ENCODE data around the gene WDR77.
A peak's percentile ranks its signal among the peaks of the same experiment; 100 is the strongest.

Gene WDR77

GRCh38 chr1:111424281-111424680 is 24.8 kb downstream of the WDR77 start:
- no peak overlapping the region for H3K4me3 Mint-ChIP-seq
- no peak overlapping the region for H3K27ac Mint-ChIP-seq
- H3K36me3 Mint-ChIP-seq: peaks cover 21% of the 10 kb centered on the region
- no peaks in the 10 kb centered on the region for H3K27me3 Mint-ChIP-seq
- H3K4me1 Mint-ChIP-seq (ENCODE audit: low read depth): no peaks in the 10 kb centered on the region
- H3K9me3 Mint-ChIP-seq (ENCODE audit: low read depth): no peaks in the 10 kb centered on the region

- Mint-ChIP-seq H3K9me3 (ENCODE audit: low read depth) (no peaks in the 10 kb centered on the region), H3K36me3 (peaks cover 33% of the 10 kb centered on the region), H3K4me1 (ENCODE audit: low read depth) (no peaks in the 10 kb centered on the region), H3K27ac (no peak overlapping the region), H3K27me3 (no peaks in the 10 kb centered on the region), H3K4me3 (no peak overlapping the region)
Observed at GRCh38 chr1:111422546-111423391, 26.3 kb downstream of the WDR77 start.

DNA sequence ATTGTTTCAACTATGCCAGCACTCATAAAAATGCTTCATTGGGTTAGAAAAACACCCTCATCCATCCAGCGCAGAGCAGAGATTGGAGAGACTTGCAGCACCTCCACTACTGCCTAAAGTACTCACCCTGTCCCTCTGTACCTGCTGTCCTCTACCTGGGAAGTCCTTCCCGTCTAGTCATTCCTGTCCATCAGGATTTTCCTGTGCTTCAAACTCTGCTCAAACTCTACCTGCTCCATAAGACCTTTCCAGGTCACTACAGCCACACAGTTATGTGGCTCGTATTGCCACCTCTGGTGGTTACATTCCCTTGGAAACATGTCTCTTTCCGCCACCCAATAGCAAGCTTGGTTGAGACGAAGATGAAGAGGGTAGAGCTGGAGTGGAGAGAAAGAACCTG is 28.7 kb downstream of the WDR77 start:
- no peak overlapping the region for H3K4me3 Mint-ChIP-seq
- H3K27me3 Mint-ChIP-seq: no peaks in the 10 kb centered on the region
- H3K27ac Mint-ChIP-seq: no peak overlapping the region
- no peaks in the 10 kb centered on the region for H3K9me3 Mint-ChIP-seq (ENCODE audit: low read depth)
- peaks cover 45% of the 10 kb centered on the region for H3K36me3 Mint-ChIP-seq
- no peaks in the 10 kb centered on the region for H3K4me1 Mint-ChIP-seq (ENCODE audit: low read depth)

- Mint-ChIP-seq H3K9me3 (ENCODE audit: low read depth) (no peaks in the 10 kb centered on the region), H3K27me3 (no peaks in the 10 kb centered on the region), H3K36me3 (peaks cover 41% of the 10 kb centered on the region), H3K4me3 (no peak overlapping the region), H3K27ac (no peak overlapping the region), H3K4me1 (ENCODE audit: low read depth) (no peaks in the 10 kb centered on the region)
Observed at GRCh38 chr1:111419037-111419436, 30.0 kb downstream of the WDR77 start.

GRCh38 chr1:111417755-111418154 is 31.3 kb downstream of the WDR77 start:
- no peak overlapping the region for H3K27ac Mint-ChIP-seq
- H3K4me1 Mint-ChIP-seq (ENCODE audit: low read depth): no peaks in the 10 kb centered on the region
- H3K9me3 Mint-ChIP-seq (ENCODE audit: low read depth): no peaks in the 10 kb centered on the region
- H3K27me3 Mint-ChIP-seq: no peaks in the 10 kb centered on the region
- H3K4me3 Mint-ChIP-seq: no peak overlapping the region
- H3K36me3 Mint-ChIP-seq: peaks cover 42% of the 10 kb centered on the region

DNA sequence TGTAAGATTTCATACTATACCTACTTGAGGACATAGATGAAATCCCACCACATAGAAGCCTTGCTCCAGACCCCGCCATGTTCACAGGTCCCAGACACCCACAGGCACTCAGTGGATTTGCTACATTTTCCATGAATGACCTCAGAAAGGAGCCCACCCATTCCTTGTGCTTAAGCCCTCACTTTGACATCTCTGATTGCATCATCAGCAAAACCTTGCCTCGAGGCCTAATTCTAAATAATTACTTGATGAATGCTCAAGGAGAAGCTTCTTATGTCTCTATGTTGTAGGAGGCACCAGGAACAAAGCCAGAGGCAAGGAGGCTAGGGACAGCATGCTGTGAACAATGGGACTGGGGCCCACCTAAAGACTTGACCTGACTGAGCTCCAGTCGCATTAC is 33.6 kb downstream of the WDR77 start:
- no peak overlapping the region for H3K4me3 Mint-ChIP-seq
- no peaks in the 10 kb centered on the region for H3K4me1 Mint-ChIP-seq (ENCODE audit: low read depth)
- no peak overlapping the region for H3K27ac Mint-ChIP-seq
- no peaks in the 10 kb centered on the region for H3K27me3 Mint-ChIP-seq
- peaks cover 34% of the 10 kb centered on the region for H3K36me3 Mint-ChIP-seq
- no peaks in the 10 kb centered on the region for H3K9me3 Mint-ChIP-seq (ENCODE audit: low read depth)

GRCh38 chr1:111414756-111415155 is 34.3 kb downstream of the WDR77 start:
- H3K4me3 Mint-ChIP-seq: no peak overlapping the region
- no peak overlapping the region for H3K27ac Mint-ChIP-seq
- no peaks in the 10 kb centered on the region for H3K27me3 Mint-ChIP-seq
- no peaks in the 10 kb centered on the region for H3K9me3 Mint-ChIP-seq (ENCODE audit: low read depth)
- H3K36me3 Mint-ChIP-seq: peaks cover 30% of the 10 kb centered on the region
- no peaks in the 10 kb centered on the region for H3K4me1 Mint-ChIP-seq (ENCODE audit: low read depth)

DNA sequence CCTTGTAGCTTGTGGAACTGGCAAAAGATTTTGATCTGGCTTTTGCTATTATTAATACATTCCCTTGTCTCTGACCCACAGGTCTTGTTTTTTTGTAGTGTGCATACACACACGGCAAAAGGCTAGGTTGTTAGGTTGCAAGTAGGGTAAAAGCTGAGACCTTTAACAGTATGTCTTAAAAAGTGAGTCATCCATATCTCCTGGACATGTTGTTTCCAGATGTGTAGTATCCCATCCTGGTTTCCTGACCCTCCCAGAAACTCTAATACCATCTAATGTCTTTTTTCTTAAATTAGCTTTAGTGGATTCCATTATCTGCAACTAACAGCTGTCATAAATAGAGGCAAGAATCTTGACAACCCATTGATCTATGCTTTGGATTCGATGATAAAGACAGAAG is 36.2 kb downstream of the WDR77 start:
- no peak overlapping the region for H3K27ac Mint-ChIP-seq
- H3K27me3 Mint-ChIP-seq: no peaks in the 10 kb centered on the region
- H3K4me3 Mint-ChIP-seq: no peak overlapping the region
- no peaks in the 10 kb centered on the region for H3K9me3 Mint-ChIP-seq (ENCODE audit: low read depth)
- H3K4me1 Mint-ChIP-seq (ENCODE audit: low read depth): no peaks in the 10 kb centered on the region
- H3K36me3 Mint-ChIP-seq: peaks cover 16% of the 10 kb centered on the region

DNA sequence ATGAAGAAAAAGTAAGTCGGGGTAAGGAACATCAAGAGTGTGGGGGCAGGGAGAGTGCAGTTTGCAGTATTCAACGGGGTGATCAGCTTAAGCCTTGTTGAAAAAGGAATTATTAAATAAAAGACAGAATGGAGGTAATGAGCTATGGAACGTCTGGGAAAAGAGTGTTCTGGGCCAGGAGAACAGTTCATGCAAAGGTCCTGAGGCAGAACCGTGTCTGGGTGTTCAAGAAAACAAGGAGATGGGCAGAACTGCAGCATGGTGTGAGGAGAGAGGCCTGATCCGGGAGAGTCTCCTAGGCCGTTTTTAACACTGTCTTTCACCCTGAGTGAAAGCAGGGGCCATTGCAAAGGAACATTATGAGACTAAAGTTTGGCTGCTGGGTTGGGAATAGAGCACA is 41.8 kb downstream of the WDR77 start:
- Mint-ChIP-seq H3K4me3 (no peak overlapping the region), H3K27ac (peak overlapping the region; percentile 24), H3K9me3 (ENCODE audit: low read depth) (no peaks in the 10 kb centered on the region), H3K4me1 (ENCODE audit: low read depth) (peaks cover 25% of the 10 kb centered on the region), H3K36me3 (no peaks in the 10 kb centered on the region), H3K27me3 (no peaks in the 10 kb centered on the region)

DNA sequence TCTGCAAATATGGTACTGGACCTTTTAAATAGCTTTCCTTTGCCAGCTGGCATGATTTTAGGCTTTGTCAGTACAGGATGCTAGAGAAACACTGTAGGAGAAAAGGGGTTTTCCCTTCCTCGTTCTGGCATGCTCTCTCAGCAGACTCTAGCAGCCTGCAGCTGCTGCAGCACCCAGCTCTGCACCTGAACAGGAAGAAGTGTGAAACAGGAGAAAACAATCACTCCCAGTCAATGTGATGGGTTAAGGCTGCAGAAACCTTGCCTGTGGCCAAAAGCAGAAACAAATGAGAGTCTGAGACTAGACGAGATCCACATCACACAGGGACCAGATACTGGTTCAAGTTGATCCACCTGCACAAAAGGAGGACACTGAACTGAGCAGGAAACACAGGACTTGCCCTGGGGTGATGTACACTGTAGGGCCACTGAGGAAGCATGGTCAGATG is 42.7 kb downstream of the WDR77 start:
- Mint-ChIP-seq H3K36me3 (no peaks in the 10 kb centered on the region), H3K9me3 (ENCODE audit: low read depth) (no peaks in the 10 kb centered on the region), H3K27ac (peak overlapping the region; percentile 43), H3K4me3 (peak overlapping the region; percentile 3), H3K27me3 (no peaks in the 10 kb centered on the region), H3K4me1 (ENCODE audit: low read depth) (peaks cover 27% of the 10 kb centered on the region)

- H3K4me3 Mint-ChIP-seq: no peak overlapping the region
- H3K36me3 Mint-ChIP-seq: no peaks in the 10 kb centered on the region
- no peaks in the 10 kb centered on the region for H3K27me3 Mint-ChIP-seq
- no peaks in the 10 kb centered on the region for H3K9me3 Mint-ChIP-seq (ENCODE audit: low read depth)
- no peak overlapping the region for H3K27ac Mint-ChIP-seq
- H3K4me1 Mint-ChIP-seq (ENCODE audit: low read depth): peaks cover 33% of the 10 kb centered on the region
Observed at GRCh38 chr1:111404588-111404987, 44.5 kb downstream of the WDR77 start.

DNA sequence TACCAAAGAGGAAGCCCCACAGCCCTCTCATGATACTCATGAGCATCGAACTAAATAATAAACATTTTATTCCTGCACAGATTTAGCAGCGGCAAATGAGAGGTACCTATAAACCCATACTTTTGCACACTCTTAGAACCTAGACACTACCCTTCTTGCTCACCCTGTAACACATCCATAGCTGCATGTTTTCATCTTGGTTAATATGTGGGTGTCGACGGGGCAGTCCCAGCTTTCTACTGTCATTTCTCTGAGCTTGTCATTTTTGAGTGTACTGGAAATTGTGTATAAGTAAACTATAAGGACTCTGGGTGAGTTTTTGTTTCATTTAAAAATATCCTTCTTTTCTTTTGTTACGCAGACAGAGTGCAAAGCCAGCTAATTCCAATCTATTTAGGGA is 47.0 kb downstream of the WDR77 start:
- H3K27ac Mint-ChIP-seq: no peak overlapping the region

GRCh38 chr1:111399792-111400610 is 49.1 kb downstream of the WDR77 start:
- H3K4me3 Mint-ChIP-seq: no peak overlapping the region
- no peaks in the 10 kb centered on the region for H3K9me3 Mint-ChIP-seq (ENCODE audit: low read depth)
- peaks cover 14% of the 10 kb centered on the region for H3K4me1 Mint-ChIP-seq (ENCODE audit: low read depth)
- H3K36me3 Mint-ChIP-seq: peaks cover 4% of the 10 kb centered on the region
- H3K27me3 Mint-ChIP-seq: no peaks in the 10 kb centered on the region
- H3K27ac Mint-ChIP-seq: no peak overlapping the region

More for the DNA sequence above, 47.0 kb downstream of the WDR77 start:
- Mint-ChIP-seq H3K27me3 (no peaks in the 10 kb centered on the region), H3K9me3 (ENCODE audit: low read depth) (no peaks in the 10 kb centered on the region), H3K36me3 (peaks cover 4% of the 10 kb centered on the region), H3K4me3 (no peak overlapping the region), H3K4me1 (ENCODE audit: low read depth) (peaks cover 34% of the 10 kb centered on the region)

DNA sequence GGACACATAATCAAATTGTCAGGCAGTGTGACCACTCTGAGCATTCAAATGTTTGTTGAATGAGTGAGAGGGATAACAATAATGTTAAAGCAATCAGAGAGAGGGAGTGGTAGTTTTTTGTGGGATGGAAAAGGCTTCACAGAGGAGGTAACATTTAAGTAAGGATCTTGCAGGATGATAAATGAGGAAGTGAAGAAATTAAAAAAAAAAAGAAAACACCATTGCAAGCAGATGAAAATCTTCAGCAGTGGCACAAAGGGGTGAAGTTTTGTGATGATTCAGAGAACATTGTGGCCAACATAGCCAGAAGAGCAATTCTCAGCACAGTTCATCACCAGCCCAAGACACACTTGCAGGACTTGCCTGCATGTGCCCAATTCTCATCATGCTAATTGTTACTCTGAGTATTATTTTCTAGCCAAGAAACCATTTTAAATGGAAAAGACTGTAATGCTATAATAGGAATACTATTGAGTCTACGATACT is 56.6 kb downstream of the WDR77 start:
- Mint-ChIP-seq H3K4me3 (no peak overlapping the region), H3K27ac (no peak overlapping the region), H3K9me3 (ENCODE audit: low read depth) (no peaks in the 10 kb centered on the region), H3K4me1 (ENCODE audit: low read depth) (no peaks in the 10 kb centered on the region), H3K36me3 (no peaks in the 10 kb centered on the region), H3K27me3 (peaks cover 6% of the 10 kb centered on the region)

GRCh38 chr1:111392042-111392441 is 57.0 kb downstream of the WDR77 start:
- Mint-ChIP-seq H3K27me3 (peaks cover 6% of the 10 kb centered on the region), H3K4me3 (no peak overlapping the region), H3K4me1 (ENCODE audit: low read depth) (no peaks in the 10 kb centered on the region), H3K36me3 (no peaks in the 10 kb centered on the region), H3K9me3 (ENCODE audit: low read depth) (no peaks in the 10 kb centered on the region), H3K27ac (no peak overlapping the region)

Measured in activated naive CD8-positive, alpha-beta T cell (primary cell).